CD14-positive monocyte (primary cell): ENCODE data around the gene LRR1. TPM values are rescaled to one million over a fixed set of nuclear protein-coding genes. Genes with fewer than 3 reads are reported as not detected.

ENCODE experiments used
- DNase-seq, 3 donors: peaks; one replicate each; pipeline ENCODE4 v3.0.0-alpha.2; 2011 to 2022
- H2AFZ ChIP-seq: 2 replicates; pipeline ENCODE4 v1.6.0; 2012; ENCODE audit warnings: mild to moderate bottlenecking, low read depth, low read length, inconsistent platforms; ENCODE audit not compliant: insufficient read depth, poor library complexity, severe bottlenecking
- H3K27ac ChIP-seq, 2 donors: 1 replicate in 1 of 2; 2 replicates in 1 of 2; pipeline ENCODE4 v1.5.1; 2012 to 2013; ENCODE audit warnings: low read length in 2 of 2, control low read depth in 1 of 2, inconsistent platforms in 1 of 2, low read depth in 1 of 2, mild to moderate bottlenecking in 1 of 2
- H3K27me3 ChIP-seq, 2 donors: one replicate each; pipeline versions ENCODE4 v1.6.0 to v1.6.1; 2011 to 2013; ENCODE audit warnings: low read length in 2 of 2; ENCODE audit not compliant: control insufficient read depth in 2 of 2, insufficient read depth in 2 of 2
- H3K36me3 ChIP-seq, 2 donors: replicated peaks in 1 of 2; 1 replicate in 1 of 2; 2 replicates in 1 of 2; pipeline versions ENCODE4 v1.5.1 to v1.6.1; 2012 to 2013; ENCODE audit warnings: low read length in 2 of 2, control low read depth in 1 of 2, inconsistent platforms in 1 of 2, mild to moderate bottlenecking in 1 of 2; ENCODE audit not compliant: insufficient read depth in 2 of 2, control insufficient read depth in 1 of 2
- H3K4me1 ChIP-seq, 2 donors: 1 replicate in 1 of 2; 2 replicates in 1 of 2; pipeline versions ENCODE4 v1.5.1 to v1.6.1; 2012 to 2013; ENCODE audit warnings: low read length in 2 of 2, control low read depth in 1 of 2, inconsistent platforms in 1 of 2, mild to moderate bottlenecking in 1 of 2, moderate library complexity in 1 of 2; ENCODE audit not compliant: insufficient read depth in 2 of 2, control insufficient read depth in 1 of 2
- H3K4me2 ChIP-seq: replicated peaks from 2 replicates; pipeline ENCODE3; 2012; ENCODE audit warnings: low read length, moderate library complexity, mild to moderate bottlenecking; ENCODE audit not compliant: poor library complexity, severe bottlenecking; ENCODE audit errors: extremely low read depth
- H3K4me3 ChIP-seq, 3 experiments: fragments of 200-600 bp in 1 of 3; sonication (generic) in 1 of 3; replicated peaks in 1 of 3; 1 replicate in 2 of 3; 2 replicates in 1 of 3; pipeline ENCODE4 v1.5.1; 2011 to 2013; ENCODE audit warnings: low read length in 3 of 3, mild to moderate bottlenecking in 3 of 3, control low read depth in 2 of 3, low read depth in 2 of 3, inconsistent platforms in 1 of 3, moderate library complexity in 1 of 3
- H3K79me2 ChIP-seq: 2 replicates; pipeline ENCODE4 v1.6.0; 2012; ENCODE audit warnings: mild to moderate bottlenecking, control low read depth, inconsistent platforms, low read length, moderate library complexity; ENCODE audit not compliant: insufficient read depth
- H3K9ac ChIP-seq: 2 replicates; pipeline ENCODE4 v1.6.0; 2017; ENCODE audit warnings: low read length, mild to moderate bottlenecking; ENCODE audit not compliant: insufficient read depth, poor library complexity, severe bottlenecking
- H3K9me3 ChIP-seq, 2 donors: replicated peaks in 1 of 2; 1 replicate in 1 of 2; 2 replicates in 1 of 2; pipeline versions ENCODE4 v1.5.1 to v1.6.1; 2012 to 2013; ENCODE audit warnings: low read length in 2 of 2, control low read depth in 1 of 2; ENCODE audit not compliant: control insufficient read depth in 1 of 2, insufficient read depth in 1 of 2
- H4K20me1 ChIP-seq: 2 replicates; pipeline ENCODE4 v1.6.0; 2012; ENCODE audit warnings: mild to moderate bottlenecking, low read length, control low read depth, moderate library complexity; ENCODE audit not compliant: insufficient read depth
- H3K27ac Mint-ChIP-seq, 7 donors: one replicate each; pipeline ENCODE4 v1.8.0; 2020; ENCODE audit warnings: mild to moderate bottlenecking in 7 of 7, mixed read lengths in 7 of 7, moderate library complexity in 6 of 7, inconsistent platforms in 2 of 7
- H3K27me3 Mint-ChIP-seq, 3 donors: one replicate each; pipeline ENCODE4 v1.8.0; 2021 to 2022; ENCODE audit warnings: low read depth in 3 of 3, mild to moderate bottlenecking in 3 of 3, mixed read lengths in 3 of 3, moderate library complexity in 3 of 3, inconsistent platforms in 1 of 3
- H3K36me3 Mint-ChIP-seq, 2 donors: one replicate each; pipeline ENCODE4 v1.8.0; 2020; ENCODE audit warnings: mixed read lengths in 2 of 2, inconsistent platforms in 1 of 2, mild to moderate bottlenecking in 1 of 2
- H3K4me1 Mint-ChIP-seq: one replicate; pipeline ENCODE4 v1.8.0; 2020; ENCODE audit warnings: mild to moderate bottlenecking, mixed read lengths
- H3K4me3 Mint-ChIP-seq, 2 donors: one replicate each; pipeline ENCODE4 v1.8.0; 2020; ENCODE audit warnings: mild to moderate bottlenecking in 2 of 2, mixed read lengths in 2 of 2, moderate library complexity in 1 of 2
- H3K9me3 Mint-ChIP-seq, 7 donors: one replicate each; pipeline ENCODE4 v1.8.0; 2020 to 2022; ENCODE audit warnings: mixed read lengths in 7 of 7, mild to moderate bottlenecking in 6 of 7, moderate library complexity in 6 of 7, inconsistent platforms in 2 of 7
- WGBS: methylation state at CpG from one replicate; pipeline ENCODE4 v1.1.5; 2013; ENCODE audit warnings: missing lambda C conversion rate; ENCODE audit not compliant: insufficient coverage; 5-methylcytosine and 5-hydroxymethylcytosine counted together
- intact Hi-C, 2 donors: fragments of 100-400 bp; cut with micrococcal nuclease; formaldehyde crosslinking; loops; one replicate each; pipeline versions ENCODE4 v1.15.0 to v1.15.1; 2023
- polyA plus RNA-seq, 3 donors: library from polyadenylated mRNA; depleted of rRNA in 1 of 3; unstranded in 2 of 3; stranded (reverse) in 1 of 3; fragments of 300-500 nt in 2 of 3; fragments of >200 nt in 1 of 3; fragmentation: Illumina TruSeq in 2 of 3; gene quantifications; 1 replicate in 2 of 3; 2 replicates in 1 of 3; pipeline ENCODE4 v1.2.3, GENCODE V29; 2012 to 2021
- TF ChIP-seq, protein P1 (sequence below): fragments of 200-600 bp; IDR thresholded peaks from one replicate; pipeline ENCODE4 v1.8.0; 2022; ENCODE audit warnings: antibody characterized with exemption, mild to moderate bottlenecking

LRR1 gene
- polyA plus RNA-seq, 3 donors: 3.4 to 12.7 (median 10.5) TPM

DNA sequence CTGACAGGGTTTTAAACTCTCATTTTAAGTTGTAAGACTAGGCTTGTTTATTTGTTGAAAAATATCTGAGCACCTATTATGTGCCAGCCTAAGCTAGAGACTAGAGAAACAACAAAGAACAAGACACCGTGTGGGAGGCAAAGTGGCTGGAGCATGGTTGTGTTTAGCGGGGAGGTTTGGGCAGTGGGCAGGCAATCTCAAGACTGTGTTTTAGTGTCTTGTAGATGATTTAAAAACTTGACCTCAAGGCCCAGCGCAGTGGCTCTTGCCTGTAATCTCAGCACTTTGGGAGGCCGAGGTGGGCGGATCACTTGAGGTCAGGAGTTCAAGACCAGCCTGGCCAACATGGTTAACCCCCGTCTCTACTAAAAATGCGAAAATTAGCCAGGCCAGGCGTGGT lies 13.9 kb downstream of the LRR1 start:
- peaks cover 9 to 48% of the 10 kb centered on the region in 2 donors for H3K36me3 ChIP-seq
- H3K9me3 ChIP-seq: no peaks in the 10 kb centered on the region
- no peak overlapping the region for H3K4me3 ChIP-seq
- H3K79me2 ChIP-seq: peaks cover 56% of the 10 kb centered on the region
- Mint-ChIP-seq H3K27me3 (no peaks in the 10 kb centered on the region), H3K4me1 (peaks cover 4% of the 10 kb centered on the region), H3K27ac (peak overlapping the region in 3 of 7 donors; percentile 43 to 77 (median 43)), H3K36me3 (peaks cover 15 to 80% of the 10 kb centered on the region in 2 donors), H3K9me3 (no peaks in the 10 kb centered on the region), H3K4me3 (no peak overlapping the region)
- no peak for DNase-seq
- TF ChIP-seq, protein P1, sequence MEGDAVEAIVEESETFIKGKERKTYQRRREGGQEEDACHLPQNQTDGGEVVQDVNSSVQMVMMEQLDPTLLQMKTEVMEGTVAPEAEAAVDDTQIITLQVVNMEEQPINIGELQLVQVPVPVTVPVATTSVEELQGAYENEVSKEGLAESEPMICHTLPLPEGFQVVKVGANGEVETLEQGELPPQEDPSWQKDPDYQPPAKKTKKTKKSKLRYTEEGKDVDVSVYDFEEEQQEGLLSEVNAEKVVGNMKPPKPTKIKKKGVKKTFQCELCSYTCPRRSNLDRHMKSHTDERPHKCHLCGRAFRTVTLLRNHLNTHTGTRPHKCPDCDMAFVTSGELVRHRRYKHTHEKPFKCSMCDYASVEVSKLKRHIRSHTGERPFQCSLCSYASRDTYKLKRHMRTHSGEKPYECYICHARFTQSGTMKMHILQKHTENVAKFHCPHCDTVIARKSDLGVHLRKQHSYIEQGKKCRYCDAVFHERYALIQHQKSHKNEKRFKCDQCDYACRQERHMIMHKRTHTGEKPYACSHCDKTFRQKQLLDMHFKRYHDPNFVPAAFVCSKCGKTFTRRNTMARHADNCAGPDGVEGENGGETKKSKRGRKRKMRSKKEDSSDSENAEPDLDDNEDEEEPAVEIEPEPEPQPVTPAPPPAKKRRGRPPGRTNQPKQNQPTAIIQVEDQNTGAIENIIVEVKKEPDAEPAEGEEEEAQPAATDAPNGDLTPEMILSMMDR: no peak
- intact Hi-C loops: no loop called here
- H4K20me1 ChIP-seq: peaks cover 3% of the 10 kb centered on the region
- H3K27ac ChIP-seq: no peak overlapping the region
- no peaks in the 10 kb centered on the region for H3K4me1 ChIP-seq
- H3K4me2 ChIP-seq: no peak overlapping the region
- no peaks in the 10 kb centered on the region for H3K27me3 ChIP-seq
- no peak overlapping the region for H3K9ac ChIP-seq
- H2AFZ ChIP-seq: no peak overlapping the region
- 100% methylated on average over 7 of the region's 8 CpGs for WGBS

DNA sequence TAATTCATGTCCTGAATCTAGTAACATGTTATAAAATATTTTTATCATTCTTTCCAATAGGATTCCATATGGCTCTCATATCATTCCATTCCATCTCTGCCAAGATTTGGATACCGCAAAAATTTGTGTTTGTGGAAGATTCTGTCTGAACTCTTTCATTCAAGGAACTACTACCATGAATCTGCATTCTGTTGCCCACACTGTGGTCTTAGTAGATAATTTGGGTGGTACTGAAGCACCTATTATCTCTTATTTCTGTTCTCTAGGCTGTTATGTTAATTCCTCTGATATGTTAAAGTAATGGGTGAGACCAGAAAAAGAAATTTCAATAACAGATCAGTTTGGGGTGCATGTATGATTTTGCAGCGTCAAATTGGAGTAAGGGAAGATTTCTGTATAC lies 15.5 kb downstream of the LRR1 start:
- DNase-seq: no peak
- no peaks in the 10 kb centered on the region for H3K9me3 Mint-ChIP-seq
- H3K27me3 ChIP-seq: no peaks in the 10 kb centered on the region
- H3K79me2 ChIP-seq: peaks cover 60% of the 10 kb centered on the region
- peaks cover 11% of the 10 kb centered on the region for H4K20me1 ChIP-seq
- no peak overlapping the region for H3K4me3 ChIP-seq
- peaks cover 21 to 84% of the 10 kb centered on the region in 2 donors for H3K36me3 Mint-ChIP-seq
- H3K9ac ChIP-seq: no peak overlapping the region
- H2AFZ ChIP-seq: no peak overlapping the region
- peaks cover 14% of the 10 kb centered on the region for H3K4me1 Mint-ChIP-seq
- no peaks in the 10 kb centered on the region for H3K9me3 ChIP-seq
- no peaks in the 10 kb centered on the region for H3K27me3 Mint-ChIP-seq
- intact Hi-C loops: no loop called here
- H3K36me3 ChIP-seq: peaks cover 13 to 51% of the 10 kb centered on the region in 2 donors
- H3K27ac ChIP-seq: no peak overlapping the region
- H3K4me1 ChIP-seq: peaks cover 1 to 7% of the 10 kb centered on the region in 2 donors
- peak overlapping the region in 1 of 7 donors; percentile 18 for H3K27ac Mint-ChIP-seq
- no peak overlapping the region for H3K4me3 Mint-ChIP-seq
- WGBS: no CpG with 5 or more reads among the region's 2 CpGs
- TF ChIP-seq, protein P1: no peak
- H3K4me2 ChIP-seq: no peak overlapping the region
